OCI-LY3 (cell line): ENCODE results near the gene CCSER1.

ENCODE experiments used
- CTCF ChIP-seq: fragments of 200-600, 300-600 bp; sonication (generic); IDR thresholded peaks from 2 replicates; pipeline ENCODE4 v1.5.1; 2014; ENCODE audit warnings: antibody characterized with exemption, low read length, low read depth
- EZH2phosphoT487 ChIP-seq: fragments of 200-600 bp; shearing (Covaris generic); IDR thresholded peaks from 2 replicates; pipeline ENCODE4 v1.6.1; 2018; ENCODE audit warnings: antibody characterized with exemption, mixed run types, low read depth

GRCh38 chr4:91322961-91323360 is 1195.8 kb downstream of the CCSER1 start:
- TF ChIP-seq CTCF: no peak
- TF ChIP-seq EZH2phosphoT487: no peak
